Heart right ventricle (tissue), 16 donors: ENCODE results near the gene PLAAT3. TPM values are rescaled to one million over a fixed set of nuclear protein-coding genes. Genes with fewer than 3 reads are reported as not detected.
"Not testable (repeated sequence)": the region's sequence is repeated elsewhere in the genome, so short reads cannot be mapped to it uniquely, and the experiment has no call there.

Experiments
- ATAC-seq, 8 donors: fragments of 200-7000 bp; cut with Tn5 transposase; one replicate each; pipeline ENCODE4 v1.9.1; 2020; ENCODE audit warnings: mild to moderate bottlenecking in 8 of 8, moderate library complexity in 8 of 8, moderate number of reproducible peaks in 1 of 8
- DNase-seq, 2 donors: peaks; one replicate each; pipeline ENCODE4 v3.0.0-alpha.2; 2020
- H3K27ac ChIP-seq, 10 donors: fragments of 200-600 bp; sonication (generic) in 2 of 10; one replicate each; pipeline versions ENCODE4 v1.5.0 to v1.8.0; 2020 to 2022; ENCODE audit warnings: mild to moderate bottlenecking in 3 of 10
- H3K27me3 ChIP-seq, 7 donors: fragments of 200-600 bp; one replicate each; pipeline ENCODE4 v1.8.0; 2021 to 2022; ENCODE audit warnings: mild to moderate bottlenecking in 2 of 7
- H3K36me3 ChIP-seq, 9 donors: fragments of 200-600 bp; sonication (generic) in 1 of 9; one replicate each; pipeline versions ENCODE4 v1.5.0 to v1.8.0; 2020 to 2022; ENCODE audit warnings: mild to moderate bottlenecking in 2 of 9
- H3K4me1 ChIP-seq, 9 donors: fragments of 200-600 bp; sonication (generic) in 1 of 9; one replicate each; pipeline versions ENCODE4 v1.5.0 to v1.8.0; 2020 to 2022; ENCODE audit warnings: mild to moderate bottlenecking in 4 of 9
- H3K4me3 ChIP-seq, 10 donors: fragments of 200-600 bp; sonication (generic) in 2 of 10; one replicate each; pipeline versions ENCODE4 v1.5.0 to v1.8.0; 2020 to 2022; ENCODE audit warnings: mild to moderate bottlenecking in 7 of 10, moderate library complexity in 2 of 10
- H3K9me3 ChIP-seq, 11 donors: fragments of 200-600 bp in 10 of 11; sonication (generic) in 2 of 11; one replicate each; pipeline versions ENCODE4 v1.5.0 to v1.8.0; 2013 to 2022; ENCODE audit warnings: mild to moderate bottlenecking in 2 of 11, control low read depth in 1 of 11, moderate library complexity in 1 of 11
- WGBS, 2 donors: extraction: QIAGEN DNeasy Blood & Tissue Kit; methylation state at CpG; one replicate each; pipeline ENCODE4 v1.1.7; 2013; ENCODE audit warnings: inconsistent platforms in 1 of 2; 5-methylcytosine and 5-hydroxymethylcytosine counted together
- intact Hi-C, 10 donors: fragments of 100-400 bp; cut with DNase I; formaldehyde crosslinking; loops; one replicate each; pipeline versions ENCODE4 v1.11.1 to v1.14.2; 2022
- polyA plus RNA-seq, 2 donors: library from polyadenylated mRNA; stranded (reverse); fragments of 200-250 nt; gene quantifications; one replicate each; pipeline ENCODE4 v1.2.3, GENCODE V29; 2013
- total RNA-seq, 10 donors: library from RNA; stranded (reverse); fragmentation: NEBNext Ultra II Directional in 3 of 10; extraction: Animal tissue kit (Norgen Biotek cat#: 25700) in 3 of 10; gene quantifications; one replicate each; pipeline versions ENCODE4 v1.2.1 to v1.2.4, GENCODE V29; 2021 to 2023
- TF ChIP-seq, protein P1 (sequence below), 9 donors: fragments of 200-600 bp; sonication (generic) in 2 of 9; IDR thresholded peaks; one replicate each; pipeline versions ENCODE4 v1.5.0 to v1.8.0; 2021 to 2022; ENCODE audit warnings: antibody characterized with exemption in 9 of 9, mild to moderate bottlenecking in 5 of 9, moderate library complexity in 1 of 9
- donor health status: Arrhythmogenic right ventricular cardiomyopathy.
- donor health status: ischemic (EF 13 %, LVEDD 7.1; RV severe dilation, severe dysfunction).
- donor health status: healthy with polysubstance abuse.
- donor health status: DM: no; HTN: yes; CAD: no.
- donor health status: DM: no; HTN: no; CAD: no.
- donor health status: ischemic (EF 25% LVEDD 6.9; RV normal size, moderate dysfunction).
- donor health status: ischemic (EF 25% LVEDD 5.7; RV mildly dilated, moderate dysfunction).
- donor health status: healthy.
- donor health status: DM: yes; HTN: yes; CAD: no.
- donor health status: Ischemic cardiomyopathy.
- donor health status: ischemic (EF 35%, LVEDD 5.7; RV mildly dilated, moderate dysfunction).
- donor health status: nonischemic (EF 11% LVEDD 7.7; RV severe dilation, severe dysfunction).
- donor health status: DM: yes; HTN: yes; CAD: no.
- donor health status: PGD.
- donor health status: ischemic (EF 29% LVEDD 5.4; RV normal size, mild dysfunction).
- donor health status: nonischemic (EF 23%, LVEDD 6.1; RV moderate dilation, normal function).

The PLAAT3 gene
- total and polyA plus RNA-seq, 12 donors: 82.8 to 211 (median 137) TPM

DNA sequence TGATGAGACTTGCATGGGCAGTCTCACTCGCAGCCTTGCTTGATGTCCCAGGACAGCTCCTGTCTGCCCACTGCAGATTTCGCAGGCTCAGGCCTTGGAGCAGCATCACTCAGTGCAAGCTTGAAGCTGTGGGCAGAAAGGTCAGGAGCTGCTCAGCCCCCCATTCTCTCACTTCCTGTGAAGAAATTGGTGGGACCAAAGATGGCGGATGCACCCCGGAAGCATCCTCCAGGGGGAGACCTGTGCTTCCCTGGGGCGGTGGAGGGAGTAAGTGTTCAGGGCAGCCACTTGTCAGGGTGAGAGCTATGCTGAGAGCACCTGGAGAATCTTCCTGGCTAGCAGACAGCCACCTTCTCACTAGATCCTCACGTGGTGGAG, 62.4 kb downstream of the PLAAT3 start:
- Histone ChIP-seq H3K4me1 (peaks cover 0 to 24% (median 0%) of the 10 kb centered on the region in 9 donors), H3K27me3 (peaks cover 0 to 2% (median 0%) of the 10 kb centered on the region in 7 donors), H3K27ac (peak overlapping the region in 1 of 10 donors; percentile 50), H3K4me3 (peak overlapping the region in 1 of 10 donors; percentile 5), H3K36me3 (peaks cover 0 to 8% (median 0%) of the 10 kb centered on the region in 9 donors), H3K9me3 (no peaks in the 10 kb centered on the region)
- TF ChIP-seq, protein P1, sequence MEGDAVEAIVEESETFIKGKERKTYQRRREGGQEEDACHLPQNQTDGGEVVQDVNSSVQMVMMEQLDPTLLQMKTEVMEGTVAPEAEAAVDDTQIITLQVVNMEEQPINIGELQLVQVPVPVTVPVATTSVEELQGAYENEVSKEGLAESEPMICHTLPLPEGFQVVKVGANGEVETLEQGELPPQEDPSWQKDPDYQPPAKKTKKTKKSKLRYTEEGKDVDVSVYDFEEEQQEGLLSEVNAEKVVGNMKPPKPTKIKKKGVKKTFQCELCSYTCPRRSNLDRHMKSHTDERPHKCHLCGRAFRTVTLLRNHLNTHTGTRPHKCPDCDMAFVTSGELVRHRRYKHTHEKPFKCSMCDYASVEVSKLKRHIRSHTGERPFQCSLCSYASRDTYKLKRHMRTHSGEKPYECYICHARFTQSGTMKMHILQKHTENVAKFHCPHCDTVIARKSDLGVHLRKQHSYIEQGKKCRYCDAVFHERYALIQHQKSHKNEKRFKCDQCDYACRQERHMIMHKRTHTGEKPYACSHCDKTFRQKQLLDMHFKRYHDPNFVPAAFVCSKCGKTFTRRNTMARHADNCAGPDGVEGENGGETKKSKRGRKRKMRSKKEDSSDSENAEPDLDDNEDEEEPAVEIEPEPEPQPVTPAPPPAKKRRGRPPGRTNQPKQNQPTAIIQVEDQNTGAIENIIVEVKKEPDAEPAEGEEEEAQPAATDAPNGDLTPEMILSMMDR (IDR thresholded peaks at IDR 0.05): no peak
- DNase-seq (no peak), ATAC-seq (no peak)
- WGBS, 2 donors: 89 to 93% methylated on average over 6 of the region's 6 CpGs
- intact Hi-C loops: no loop called here

DNA sequence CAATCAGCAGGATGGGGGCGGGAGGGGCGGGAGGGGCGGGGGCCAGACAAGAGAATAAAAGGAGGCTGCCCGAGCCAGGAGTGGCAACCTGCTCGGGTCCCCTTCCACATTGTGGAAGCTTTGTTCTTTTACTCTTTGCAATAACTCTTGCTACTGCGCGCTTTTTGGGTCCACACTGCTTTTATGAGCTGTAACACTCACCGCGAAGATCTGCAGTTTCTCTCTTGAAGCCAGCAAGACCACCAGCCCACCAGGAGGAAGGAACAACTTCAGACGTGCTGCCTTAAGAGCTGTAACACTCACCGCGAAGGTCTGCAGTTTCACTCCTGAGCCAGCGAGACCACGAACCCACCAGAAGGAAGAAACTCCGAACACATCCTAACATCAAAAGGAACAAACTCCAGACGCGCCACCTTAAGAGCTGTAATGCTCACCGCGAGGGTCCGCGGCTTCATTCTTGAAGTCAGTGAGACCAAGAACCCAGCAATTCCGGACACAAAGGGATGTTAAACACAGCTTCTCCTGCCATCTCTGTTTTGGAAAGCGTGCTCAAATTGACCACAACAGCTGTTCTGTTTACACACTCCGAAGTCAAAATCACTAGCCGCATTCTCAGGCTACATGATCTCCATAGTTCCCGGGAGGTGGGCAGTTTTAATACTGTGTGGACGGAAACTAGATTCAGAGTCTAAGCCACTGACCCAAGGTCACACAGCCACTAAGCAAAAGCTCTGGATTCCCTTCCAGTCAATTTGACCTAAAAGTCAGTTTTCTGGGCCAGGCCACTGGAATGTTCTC, 62.9 kb downstream of the PLAAT3 start:
- ATAC-seq (no peak), DNase-seq (no peak)
- Histone ChIP-seq H3K4me1 (peaks cover 0 to 24% (median 0%) of the 10 kb centered on the region in 9 donors), H3K36me3 (peaks cover 0 to 14% (median 0%) of the 10 kb centered on the region in 9 donors), H3K27me3 (peaks cover 0 to 2% (median 0%) of the 10 kb centered on the region in 7 donors), H3K9me3 (no peaks in the 10 kb centered on the region), H3K27ac (peak overlapping the region in 1 of 10 donors; percentile 50), H3K4me3 (peak overlapping the region in 1 of 10 donors; percentile 5)
- intact Hi-C loops: no loop called here
- TF ChIP-seq, protein P1 (IDR thresholded peaks at IDR 0.05): no peak
- WGBS, 2 donors: 87% methylated on average over 27 of the region's 27 CpGs

DNA sequence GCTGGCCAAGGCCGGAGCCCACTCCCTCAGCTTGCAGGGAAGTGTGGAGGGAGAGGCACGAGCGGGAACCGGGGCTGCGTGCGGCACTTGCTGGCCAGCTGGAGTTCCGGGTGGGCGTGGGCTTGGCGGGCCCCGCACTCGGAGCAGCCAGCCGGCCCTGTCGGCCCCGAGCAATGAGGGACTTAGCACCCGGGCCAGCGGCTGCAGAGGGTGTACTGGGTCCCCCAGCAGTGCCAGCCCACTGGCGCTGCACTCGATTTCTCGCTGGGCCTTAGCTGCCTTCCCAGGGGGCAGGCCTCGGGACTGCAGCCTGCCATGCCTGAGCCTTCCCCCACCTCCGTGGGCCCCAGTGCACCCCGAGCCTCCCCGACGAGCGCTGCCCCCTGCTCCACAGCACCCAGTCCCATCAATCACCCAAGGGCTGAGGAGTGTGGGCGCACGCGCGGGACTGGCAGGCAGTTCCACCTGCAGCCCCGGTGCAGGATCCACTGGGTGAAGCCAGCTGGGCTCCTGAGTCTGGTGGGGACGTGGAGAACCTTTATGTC, 64.0 kb downstream of the PLAAT3 start:
- H3K9me3 ChIP-seq, H3K4me3 ChIP-seq, H3K27me3 ChIP-seq, H3K27ac ChIP-seq, ATAC-seq, DNase-seq, intact Hi-C loops: not testable (repeated sequence)
- WGBS, 2 donors: 94 to 95% methylated on average over 28 to 31 of the region's 31 CpGs
- peaks cover 0 to 25% (median 0%) of the 10 kb centered on the region in 9 donors for H3K36me3 ChIP-seq
- H3K4me1 ChIP-seq: peaks cover 0 to 24% (median 0%) of the 10 kb centered on the region in 9 donors

DNA sequence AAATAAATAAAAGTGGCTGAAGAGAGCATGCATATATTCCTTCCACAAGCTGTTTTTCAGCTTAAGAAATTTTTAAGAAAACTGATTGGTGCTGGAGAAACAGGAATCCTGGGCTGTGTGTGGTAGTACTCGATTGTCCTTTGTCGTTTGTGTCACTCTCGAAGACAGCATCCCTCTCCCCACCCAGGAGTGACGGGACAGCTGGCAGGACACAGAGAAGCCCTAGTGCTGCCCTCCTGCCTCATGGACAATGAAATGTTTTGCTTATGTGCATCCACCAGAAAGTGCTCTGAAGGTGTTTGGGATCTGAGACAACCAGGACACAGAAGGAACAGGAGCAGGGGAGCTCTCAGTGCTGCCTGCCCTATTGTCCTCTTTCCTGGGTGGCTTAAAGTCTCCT, 64.8 kb downstream of the PLAAT3 start:
- Histone ChIP-seq H3K4me1 (peaks cover 0 to 18% (median 0%) of the 10 kb centered on the region in 9 donors), H3K27me3 (peaks cover 0 to 2% (median 0%) of the 10 kb centered on the region in 7 donors), H3K9me3 (no peaks in the 10 kb centered on the region), H3K36me3 (peaks cover 0 to 33% (median 0%) of the 10 kb centered on the region in 9 donors), H3K27ac (no peak overlapping the region), H3K4me3 (no peak overlapping the region)
- intact Hi-C loops: loop anchor here in 1 of 10 donors (10.0 kb wide), 1 partner anchor 65 kb away; no protein-coding TSS in a partner anchor
- 82 to 86% methylated on average over 4 of the region's 4 CpGs for WGBS, 2 donors
- TF ChIP-seq, protein P1 (IDR thresholded peaks at IDR 0.05): no peak
- DNase-seq: no peak
- ATAC-seq: no peak
